Measurements from ENCODE around the gene L3MBTL4. TPM values are rescaled to one million over a fixed set of nuclear protein-coding genes. Genes with fewer than 3 reads are reported as not detected.

The L3MBTL4 gene
- total and polyA plus RNA-seq, 8 donors: 2.5 to 15.1 (median 6.4) TPM

GRCh38 chr18:6022074-6022444, 392.7 kb downstream of the L3MBTL4 start:
- H3K27ac ChIP-seq: no peak overlapping the region
- FAIRE-seq: no peak
- DNase-seq: no peak
- H3K9me3 ChIP-seq: no peaks in the 10 kb centered on the region
- intact Hi-C loops (cut with DNase I): no loop called here
- no peaks in the 10 kb centered on the region for H3K4me1 ChIP-seq
- no peak for TF ChIP-seq CTCF (IDR thresholded peaks at IDR 0.05)
- no peak for ATAC-seq
- H3K4me3 ChIP-seq: no peak overlapping the region
- WGBS, 2 donors: 63 to 70% methylated on average over 2 of the region's 2 CpGs
- no peaks in the 10 kb centered on the region for H3K27me3 ChIP-seq
- no peaks in the 10 kb centered on the region for H3K36me3 ChIP-seq

GRCh38 chr18:6021306-6022073, 393.2 kb downstream of the L3MBTL4 start:
- H3K27ac ChIP-seq: no peak overlapping the region
- no peaks in the 10 kb centered on the region for H3K36me3 ChIP-seq
- no peaks in the 10 kb centered on the region for H3K27me3 ChIP-seq
- DNase-seq: no peak
- TF ChIP-seq CTCF (IDR thresholded peaks at IDR 0.05): no peak
- no peak overlapping the region for H3K4me3 ChIP-seq
- no peak for ATAC-seq
- FAIRE-seq: no peak
- intact Hi-C loops (cut with DNase I): no loop called here
- 87% methylated on average over 12 of the region's 12 CpGs for WGBS, 2 donors
- H3K9me3 ChIP-seq: no peaks in the 10 kb centered on the region
- no peaks in the 10 kb centered on the region for H3K4me1 ChIP-seq

GRCh38 chr18:6018671-6019070, 396.0 kb downstream of the L3MBTL4 start:
- H3K4me3 ChIP-seq: no peak overlapping the region

GRCh38 chr18:6017171-6017570, 397.5 kb downstream of the L3MBTL4 start:
- H3K27me3 ChIP-seq: no peaks in the 10 kb centered on the region
- ATAC-seq: peak in 1 of 4 donors; percentile 32
- H3K9me3 ChIP-seq: no peaks in the 10 kb centered on the region
- no peak for TF ChIP-seq CTCF (IDR thresholded peaks at IDR 0.05)
- H3K4me1 ChIP-seq: no peaks in the 10 kb centered on the region
- 90% methylated on average over 5 of the region's 5 CpGs for WGBS, 2 donors
- DNase-seq: no peak
- no peak overlapping the region for H3K27ac ChIP-seq
- intact Hi-C loops (cut with DNase I): no loop called here
- FAIRE-seq: no peak
- no peaks in the 10 kb centered on the region for H3K36me3 ChIP-seq
- H3K4me3 ChIP-seq: no peak overlapping the region

More at GRCh38 chr18:6018671-6019070, 396.0 kb downstream of the L3MBTL4 start:
- FAIRE-seq: no peak
- ATAC-seq: no peak
- H3K4me1 ChIP-seq: no peaks in the 10 kb centered on the region
- 88 to 98% methylated on average over 1 of the region's 1 CpG for WGBS, 2 donors
- no peak for DNase-seq
- H3K27me3 ChIP-seq: no peaks in the 10 kb centered on the region
- no peak for TF ChIP-seq CTCF (IDR thresholded peaks at IDR 0.05)
- no peaks in the 10 kb centered on the region for H3K9me3 ChIP-seq
- intact Hi-C loops (cut with DNase I): no loop called here
- H3K27ac ChIP-seq: no peak overlapping the region
- no peaks in the 10 kb centered on the region for H3K36me3 ChIP-seq

GRCh38 chr18:6015364-6015763, 399.3 kb downstream of the L3MBTL4 start:
- TF ChIP-seq CTCF (IDR thresholded peaks at IDR 0.05): no peak
- ATAC-seq: no peak
- intact Hi-C loops (cut with DNase I): no loop called here
- Histone ChIP-seq H3K4me1 (no peaks in the 10 kb centered on the region), H3K36me3 (no peaks in the 10 kb centered on the region), H3K4me3 (no peak overlapping the region), H3K27me3 (no peaks in the 10 kb centered on the region), H3K27ac (no peak overlapping the region), H3K9me3 (no peaks in the 10 kb centered on the region)
- FAIRE-seq: no peak
- DNase-seq: no peak
- 91 to 92% methylated on average over 5 of the region's 5 CpGs for WGBS, 2 donors
